Ishikawa (cell line): Measurements from ENCODE around the gene CYB561.

Source experiments
- CEBPB ChIP-seq: IDR thresholded peaks from 2 replicates; pipeline ENCODE4 v1.6.1; 2012
- CREB1 ChIP-seq: IDR thresholded peaks from 2 replicates; pipeline ENCODE4 v1.6.1; 2012; ENCODE audit warnings: low read depth
- EGR1 ChIP-seq: IDR thresholded peaks from 2 replicates; pipeline ENCODE4 v1.6.1; 2012
- EP300 ChIP-seq: IDR thresholded peaks from 2 replicates; pipeline ENCODE4 v1.6.1; 2012; ENCODE audit warnings: borderline replicate concordance
- FOXM1 ChIP-seq: IDR thresholded peaks from 2 replicates; pipeline ENCODE4 v1.6.1; 2012; ENCODE audit warnings: low read depth, borderline replicate concordance
- NFIC ChIP-seq: IDR thresholded peaks from 2 replicates; pipeline ENCODE4 v1.6.1; 2012
- RAD21 ChIP-seq: IDR thresholded peaks from 2 replicates; pipeline ENCODE4 v1.6.1; 2012; ENCODE audit warnings: low read depth
- TAF1 ChIP-seq: IDR thresholded peaks from 2 replicates; pipeline ENCODE4 v1.6.1; 2012; ENCODE audit warnings: low read depth, mild to moderate bottlenecking
- TCF12 ChIP-seq: IDR thresholded peaks from 2 replicates; pipeline ENCODE4 v1.6.1; 2012; ENCODE audit warnings: low read depth
- TEAD4 ChIP-seq: IDR thresholded peaks from 2 replicates; pipeline ENCODE4 v1.6.1; 2012
- YY1 ChIP-seq: IDR thresholded peaks from 2 replicates; pipeline ENCODE4 v1.6.1; 2012; ENCODE audit warnings: low read depth
- ZBTB7A ChIP-seq: IDR thresholded peaks from 2 replicates; pipeline ENCODE4 v1.6.1; 2012; ENCODE audit warnings: low read depth
- TF ChIP-seq, protein P1 (sequence below): IDR thresholded peaks from 2 replicates; pipeline ENCODE4 v1.6.1; 2012
- TF ChIP-seq, protein P2 (sequence below): IDR thresholded peaks from 2 replicates; pipeline ENCODE4 v1.6.1; 2012; ENCODE audit warnings: low read depth, mild to moderate bottlenecking
- TF ChIP-seq, protein P3 (sequence below): IDR thresholded peaks from 2 replicates; pipeline ENCODE4 v1.6.1; 2012

Gene CYB561

DNA sequence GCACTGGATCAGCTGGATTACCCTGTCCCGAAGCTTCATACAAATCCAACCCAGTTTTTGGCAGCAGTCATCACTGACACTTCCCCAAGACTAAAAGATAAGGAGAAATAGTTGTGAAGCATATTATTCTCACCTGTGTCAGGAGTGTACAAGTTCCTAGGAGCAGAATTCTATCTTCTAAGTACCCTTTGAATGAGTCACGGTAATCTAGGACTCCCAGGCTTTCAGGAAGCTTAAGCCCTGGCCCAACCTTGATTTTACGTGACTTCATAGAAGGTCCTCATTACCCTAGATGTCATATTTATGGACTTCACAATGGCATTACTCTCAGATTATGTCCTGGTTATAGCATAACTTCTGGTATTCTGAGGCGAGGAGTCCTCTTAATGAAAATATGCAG lies 31.9 kb downstream of the CYB561 start:
- TF ChIP-seq TEAD4 (no peak), RAD21 (no peak), YY1 (no peak), EGR1 (no peak), TAF1 (no peak), CEBPB (no peak), CREB1 (no peak), TCF12 (no peak), ZBTB7A (no peak), NFIC (no peak), EP300 (no peak), FOXM1 (no peak)
- TF ChIP-seq, protein P1, sequence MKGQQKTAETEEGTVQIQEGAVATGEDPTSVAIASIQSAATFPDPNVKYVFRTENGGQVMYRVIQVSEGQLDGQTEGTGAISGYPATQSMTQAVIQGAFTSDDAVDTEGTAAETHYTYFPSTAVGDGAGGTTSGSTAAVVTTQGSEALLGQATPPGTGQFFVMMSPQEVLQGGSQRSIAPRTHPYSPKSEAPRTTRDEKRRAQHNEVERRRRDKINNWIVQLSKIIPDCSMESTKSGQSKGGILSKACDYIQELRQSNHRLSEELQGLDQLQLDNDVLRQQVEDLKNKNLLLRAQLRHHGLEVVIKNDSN: no peak
- TF ChIP-seq, protein P2, sequence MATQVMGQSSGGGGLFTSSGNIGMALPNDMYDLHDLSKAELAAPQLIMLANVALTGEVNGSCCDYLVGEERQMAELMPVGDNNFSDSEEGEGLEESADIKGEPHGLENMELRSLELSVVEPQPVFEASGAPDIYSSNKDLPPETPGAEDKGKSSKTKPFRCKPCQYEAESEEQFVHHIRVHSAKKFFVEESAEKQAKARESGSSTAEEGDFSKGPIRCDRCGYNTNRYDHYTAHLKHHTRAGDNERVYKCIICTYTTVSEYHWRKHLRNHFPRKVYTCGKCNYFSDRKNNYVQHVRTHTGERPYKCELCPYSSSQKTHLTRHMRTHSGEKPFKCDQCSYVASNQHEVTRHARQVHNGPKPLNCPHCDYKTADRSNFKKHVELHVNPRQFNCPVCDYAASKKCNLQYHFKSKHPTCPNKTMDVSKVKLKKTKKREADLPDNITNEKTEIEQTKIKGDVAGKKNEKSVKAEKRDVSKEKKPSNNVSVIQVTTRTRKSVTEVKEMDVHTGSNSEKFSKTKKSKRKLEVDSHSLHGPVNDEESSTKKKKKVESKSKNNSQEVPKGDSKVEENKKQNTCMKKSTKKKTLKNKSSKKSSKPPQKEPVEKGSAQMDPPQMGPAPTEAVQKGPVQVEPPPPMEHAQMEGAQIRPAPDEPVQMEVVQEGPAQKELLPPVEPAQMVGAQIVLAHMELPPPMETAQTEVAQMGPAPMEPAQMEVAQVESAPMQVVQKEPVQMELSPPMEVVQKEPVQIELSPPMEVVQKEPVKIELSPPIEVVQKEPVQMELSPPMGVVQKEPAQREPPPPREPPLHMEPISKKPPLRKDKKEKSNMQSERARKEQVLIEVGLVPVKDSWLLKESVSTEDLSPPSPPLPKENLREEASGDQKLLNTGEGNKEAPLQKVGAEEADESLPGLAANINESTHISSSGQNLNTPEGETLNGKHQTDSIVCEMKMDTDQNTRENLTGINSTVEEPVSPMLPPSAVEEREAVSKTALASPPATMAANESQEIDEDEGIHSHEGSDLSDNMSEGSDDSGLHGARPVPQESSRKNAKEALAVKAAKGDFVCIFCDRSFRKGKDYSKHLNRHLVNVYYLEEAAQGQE: no peak

DNA sequence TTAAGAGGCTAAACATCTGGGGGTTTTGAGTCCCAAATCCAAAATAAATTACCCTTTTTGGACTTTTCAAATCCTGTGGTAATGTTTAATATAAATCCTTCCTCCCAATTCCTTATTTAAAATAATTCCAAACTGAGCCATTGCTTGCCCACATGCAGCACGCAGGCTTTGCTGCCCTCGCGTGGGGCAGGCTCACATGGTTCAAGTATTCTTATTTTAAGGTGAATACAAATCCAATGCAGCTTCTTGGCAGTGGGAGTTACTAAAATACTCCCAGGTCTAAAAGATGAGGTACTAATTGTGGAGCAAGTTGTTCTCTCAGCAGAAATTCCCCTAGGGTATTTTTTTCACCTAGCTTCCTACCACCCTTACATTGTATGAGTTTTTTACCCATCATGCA lies 33.0 kb downstream of the CYB561 start:
- TF ChIP-seq, protein P1: no peak
- TF ChIP-seq EGR1 (no peak), RAD21 (no peak), NFIC (no peak), ZBTB7A (no peak), YY1 (no peak), CEBPB (no peak), EP300 (no peak), TEAD4 (no peak), TCF12 (no peak), CREB1 (no peak), TAF1 (no peak), FOXM1 (no peak)
- TF ChIP-seq, protein P2: no peak
- TF ChIP-seq, protein P3, sequence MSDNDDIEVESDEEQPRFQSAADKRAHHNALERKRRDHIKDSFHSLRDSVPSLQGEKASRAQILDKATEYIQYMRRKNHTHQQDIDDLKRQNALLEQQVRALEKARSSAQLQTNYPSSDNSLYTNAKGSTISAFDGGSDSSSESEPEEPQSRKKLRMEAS: no peak

DNA sequence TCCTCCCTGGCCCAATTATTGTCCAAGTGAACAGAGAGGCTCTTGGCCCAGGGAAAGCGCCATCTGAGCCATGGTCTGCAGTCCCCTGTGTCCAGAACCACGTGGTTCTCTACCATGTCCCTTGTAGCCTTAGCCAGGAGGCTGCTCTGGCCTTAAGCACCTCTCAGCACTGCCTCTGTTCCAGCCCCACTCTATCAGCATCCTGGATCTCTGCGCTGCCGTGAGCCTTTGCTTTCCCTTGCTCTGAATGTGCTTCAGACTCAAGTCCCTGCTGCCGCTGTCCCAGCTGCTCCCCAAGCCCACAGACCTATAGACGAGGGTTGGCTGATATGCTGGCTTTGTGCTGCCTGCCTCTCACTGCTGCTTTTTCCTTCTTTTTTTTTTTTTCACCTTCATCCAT lies 33.9 kb downstream of the CYB561 start:
- TF ChIP-seq, protein P1: no peak
- TF ChIP-seq FOXM1: no peak
- TF ChIP-seq EP300: no peak
- TF ChIP-seq EGR1: no peak

DNA sequence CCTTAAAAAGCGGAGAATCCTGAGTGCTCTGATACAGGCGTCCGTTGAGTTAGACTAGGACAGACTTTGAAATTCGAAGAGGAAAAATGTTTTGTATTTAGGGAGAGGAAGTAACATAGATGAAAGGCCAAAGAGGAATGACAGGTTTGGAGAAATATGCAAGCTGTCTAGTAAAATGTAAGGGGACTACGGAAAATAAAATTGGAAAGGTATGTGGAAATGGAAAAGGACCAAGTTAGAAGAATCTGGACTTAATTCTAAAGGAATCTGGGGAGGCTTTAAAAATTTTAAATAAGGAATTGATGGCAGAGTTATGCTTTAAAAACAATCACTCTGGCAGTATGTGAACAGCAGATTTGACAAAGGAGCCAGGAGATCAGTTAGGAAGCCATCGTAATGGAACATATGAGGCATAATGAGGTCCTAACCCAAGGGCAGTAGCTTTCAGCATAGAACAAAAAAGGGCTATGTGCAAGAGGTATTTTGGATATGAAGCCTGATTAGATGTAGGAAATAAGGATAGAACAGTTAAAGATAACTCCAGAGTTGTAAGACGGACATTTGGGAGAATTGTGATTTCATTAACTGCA lies 38.3 kb downstream of the CYB561 start:
- TF ChIP-seq TCF12: no peak
- TF ChIP-seq, protein P2: no peak
- no peak for TF ChIP-seq CREB1
- no peak for TF ChIP-seq NFIC
- TF ChIP-seq RAD21: no peak
- TF ChIP-seq EGR1: no peak
- TF ChIP-seq, protein P1: no peak
- TF ChIP-seq CEBPB: no peak
- no peak for TF ChIP-seq TAF1
- TF ChIP-seq ZBTB7A: no peak
- TF ChIP-seq FOXM1: no peak
- TF ChIP-seq YY1: no peak
- TF ChIP-seq, protein P3: no peak
- TF ChIP-seq EP300: no peak
- no peak for TF ChIP-seq TEAD4
